HFF-Myc (cell line): Measurements from ENCODE around the gene LY86.

Experiments used
- DNase-seq: peaks from one replicate; pipeline ENCODE4 v3.0.0-alpha.2; 2011; ENCODE audit warnings: low read depth; ENCODE audit errors: extremely low read depth
- H3K4me3 ChIP-seq: replicated peaks from 2 replicates; pipeline ENCODE4 v1.5.1; 2011; ENCODE audit warnings: low read depth, mild to moderate bottlenecking, control low read depth, low read length
- TF ChIP-seq, protein P1 (sequence below): IDR thresholded peaks from 2 replicates; pipeline ENCODE4 v1.5.1; 2012; ENCODE audit warnings: mild to moderate bottlenecking, low read depth, low read length, control low read depth; ENCODE audit errors: missing control alignments

The LY86 gene

GRCh38 chr6:6595025-6595424 is 6.5 kb downstream of the LY86 start:
- DNase-seq: no peak
- TF ChIP-seq, protein P1, sequence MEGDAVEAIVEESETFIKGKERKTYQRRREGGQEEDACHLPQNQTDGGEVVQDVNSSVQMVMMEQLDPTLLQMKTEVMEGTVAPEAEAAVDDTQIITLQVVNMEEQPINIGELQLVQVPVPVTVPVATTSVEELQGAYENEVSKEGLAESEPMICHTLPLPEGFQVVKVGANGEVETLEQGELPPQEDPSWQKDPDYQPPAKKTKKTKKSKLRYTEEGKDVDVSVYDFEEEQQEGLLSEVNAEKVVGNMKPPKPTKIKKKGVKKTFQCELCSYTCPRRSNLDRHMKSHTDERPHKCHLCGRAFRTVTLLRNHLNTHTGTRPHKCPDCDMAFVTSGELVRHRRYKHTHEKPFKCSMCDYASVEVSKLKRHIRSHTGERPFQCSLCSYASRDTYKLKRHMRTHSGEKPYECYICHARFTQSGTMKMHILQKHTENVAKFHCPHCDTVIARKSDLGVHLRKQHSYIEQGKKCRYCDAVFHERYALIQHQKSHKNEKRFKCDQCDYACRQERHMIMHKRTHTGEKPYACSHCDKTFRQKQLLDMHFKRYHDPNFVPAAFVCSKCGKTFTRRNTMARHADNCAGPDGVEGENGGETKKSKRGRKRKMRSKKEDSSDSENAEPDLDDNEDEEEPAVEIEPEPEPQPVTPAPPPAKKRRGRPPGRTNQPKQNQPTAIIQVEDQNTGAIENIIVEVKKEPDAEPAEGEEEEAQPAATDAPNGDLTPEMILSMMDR: no peak
- H3K4me3 ChIP-seq: no peak overlapping the region

GRCh38 chr6:6595952-6596351 is 7.4 kb downstream of the LY86 start:
- DNase-seq: no peak
- no peak overlapping the region for H3K4me3 ChIP-seq
- TF ChIP-seq, protein P1: no peak

DNA sequence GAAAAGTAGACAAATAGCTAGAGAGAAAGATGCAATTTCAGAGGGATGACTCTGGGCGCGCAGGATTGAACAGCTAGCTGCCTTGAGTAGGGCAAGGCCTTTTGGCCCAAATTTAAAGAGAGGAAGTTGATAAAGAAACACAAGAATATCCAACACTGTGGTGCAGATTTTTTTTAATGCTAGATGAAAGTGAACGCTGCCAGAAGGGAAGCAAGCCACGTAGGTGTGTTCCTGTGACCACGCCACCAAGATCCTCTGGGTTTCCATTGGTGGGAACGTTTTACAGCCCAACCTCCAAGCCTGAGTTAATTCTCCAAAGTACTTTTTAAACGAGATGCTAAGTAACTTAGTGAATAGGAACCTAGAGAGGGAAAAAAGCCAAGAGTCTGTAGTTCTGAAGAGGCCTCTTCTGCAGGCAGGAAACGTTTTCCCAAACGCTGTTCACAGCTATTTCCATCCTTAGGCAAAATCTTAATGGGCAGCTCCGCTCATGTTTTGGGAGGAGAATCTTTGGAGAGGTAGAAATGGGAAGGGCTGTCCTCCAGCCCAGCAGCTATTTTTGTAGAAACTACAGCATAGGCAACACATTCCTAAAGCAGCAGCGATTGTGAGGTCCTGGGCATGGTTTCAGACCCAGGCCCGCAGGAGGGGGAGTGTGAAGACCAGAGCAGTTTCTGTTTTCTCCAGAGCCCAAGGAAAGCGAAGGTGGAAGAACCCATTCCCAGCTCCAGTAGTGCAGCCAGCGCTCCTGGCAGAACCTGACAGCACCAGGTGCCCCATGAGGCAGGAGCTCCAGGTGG is 8.2 kb downstream of the LY86 start:
- no peak for DNase-seq
- TF ChIP-seq, protein P1: no peak
- no peak overlapping the region for H3K4me3 ChIP-seq

DNA sequence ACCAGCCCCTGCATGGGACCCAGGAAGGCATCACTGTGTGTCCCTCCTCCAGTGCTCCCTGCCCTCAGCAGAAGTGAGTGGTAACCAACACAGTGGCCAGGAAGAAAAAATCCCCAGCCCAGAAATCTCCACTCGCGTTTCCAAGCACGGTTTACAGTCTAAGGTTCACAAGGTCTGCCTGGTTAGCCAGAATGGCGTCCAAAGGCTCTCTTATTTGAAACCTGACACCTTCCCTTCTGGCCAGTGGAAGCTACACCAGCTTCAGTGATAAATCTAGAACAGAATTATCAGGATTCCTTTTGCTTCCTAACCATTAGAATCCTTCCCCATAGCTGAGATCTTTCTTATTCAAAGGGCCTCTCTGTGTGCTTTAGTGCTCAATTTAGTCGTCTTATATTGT is 9.2 kb downstream of the LY86 start:
- TF ChIP-seq, protein P1: no peak
- DNase-seq: no peak
- no peak overlapping the region for H3K4me3 ChIP-seq

DNA sequence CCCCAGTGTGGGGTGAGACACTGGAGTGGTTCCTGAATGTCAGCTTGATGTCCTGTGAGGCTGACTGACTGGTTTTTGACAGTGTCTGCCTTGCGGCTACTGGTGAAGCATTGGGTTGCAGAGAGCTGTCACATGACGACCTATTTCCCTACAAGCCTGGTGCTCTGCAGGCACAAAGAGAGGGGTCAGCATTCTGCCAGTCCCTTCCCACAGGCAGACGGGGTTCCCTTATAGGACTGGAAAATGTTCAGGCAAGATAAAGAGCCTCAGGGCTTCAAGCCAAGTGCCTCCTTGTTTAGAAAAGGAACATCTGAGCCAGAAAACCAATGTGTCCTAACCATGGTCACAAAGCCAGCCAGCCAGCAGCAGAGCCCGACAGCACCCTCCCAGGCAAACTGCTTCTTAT is 11.0 kb downstream of the LY86 start:
- H3K4me3 ChIP-seq: no peak overlapping the region
- DNase-seq: no peak
- TF ChIP-seq, protein P1: no peak

DNA sequence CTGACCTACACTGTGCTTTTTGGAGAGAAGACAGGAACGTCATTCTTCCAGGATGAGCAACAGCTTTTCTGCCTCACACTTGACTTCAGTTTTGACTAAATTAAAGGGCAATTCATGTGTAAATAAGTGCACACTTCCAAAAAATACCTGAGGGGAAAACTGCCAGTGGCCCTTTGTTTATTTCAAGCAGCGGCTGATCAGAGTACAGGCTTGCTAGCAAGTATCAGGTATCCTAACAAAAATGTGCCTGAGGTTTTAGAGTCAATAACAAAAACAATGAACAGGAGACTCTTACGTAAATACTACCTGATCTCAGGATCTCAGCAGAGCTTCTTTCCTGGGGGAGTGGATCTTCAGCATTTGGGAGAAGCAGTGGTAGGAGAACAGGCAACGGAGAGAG is 12.4 kb downstream of the LY86 start:
- TF ChIP-seq, protein P1: no peak
- DNase-seq: no peak
- H3K4me3 ChIP-seq: no peak overlapping the region

- TF ChIP-seq, protein P1: no peak
- DNase-seq: no peak
- H3K4me3 ChIP-seq: no peak overlapping the region
Observed at GRCh38 chr6:6602262-6602661, 13.7 kb downstream of the LY86 start.
